ENCODE data around the gene SATL1. TPM values are rescaled to one million over a fixed set of nuclear protein-coding genes. Genes with fewer than 3 reads are reported as not detected.
A peak's percentile ranks its signal among the peaks of the same experiment; 100 is the strongest.
"Not testable (repeated sequence)": the region's sequence is repeated elsewhere in the genome, so short reads cannot be mapped to it uniquely, and the experiment has no call there.

The SATL1 gene
- 0.43 TPM for polyA plus RNA-seq (ENCODE audit: insufficient read length)

DNA sequence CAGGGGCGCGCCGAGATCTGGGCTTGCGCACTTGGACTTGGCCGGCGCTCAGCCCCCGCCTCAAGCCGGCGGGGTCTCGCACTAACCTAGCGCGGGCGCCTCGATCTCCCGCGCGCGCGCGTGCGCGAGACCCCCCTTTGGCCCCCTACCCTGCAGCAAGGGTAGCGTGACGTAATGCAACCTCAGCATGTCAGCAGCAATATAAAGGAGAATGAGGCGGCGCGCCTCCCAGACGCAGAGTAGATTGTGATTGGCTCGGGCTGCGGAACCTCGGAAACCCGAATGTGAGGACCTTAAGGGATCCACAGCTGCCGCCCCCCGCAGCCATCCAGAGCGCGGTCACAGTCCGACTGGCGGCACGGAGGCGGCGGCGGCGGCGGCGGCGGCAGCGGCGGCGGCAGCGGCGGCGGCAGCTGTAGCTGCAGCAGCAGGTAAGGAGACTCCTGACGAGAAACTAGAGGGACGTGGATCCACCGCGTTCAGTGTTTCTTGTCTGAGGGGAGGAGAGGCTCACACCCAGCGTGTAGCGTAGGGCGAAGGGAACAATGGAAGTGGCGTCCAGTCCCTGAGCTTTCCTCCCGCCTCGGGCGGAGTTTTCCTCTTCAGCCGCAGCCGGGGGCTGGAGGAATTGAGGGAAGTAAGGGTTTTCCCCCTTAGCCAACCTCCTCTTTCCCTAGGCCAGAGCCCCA, at the start of gene SATL1, which contains the start of gene ZNF711:
Gene SATL1, minus strand, starts transcription at position 19 of the 689 bp plus-strand sequence. CDS start 134,811 bp downstream, outside the sequence.
Gene ZNF711, plus strand, starts transcription at position 231 of the 689 bp plus-strand sequence. CDS start 3,582 bp downstream, outside the sequence.
- peak; percentile 86 for DNase-seq

DNA sequence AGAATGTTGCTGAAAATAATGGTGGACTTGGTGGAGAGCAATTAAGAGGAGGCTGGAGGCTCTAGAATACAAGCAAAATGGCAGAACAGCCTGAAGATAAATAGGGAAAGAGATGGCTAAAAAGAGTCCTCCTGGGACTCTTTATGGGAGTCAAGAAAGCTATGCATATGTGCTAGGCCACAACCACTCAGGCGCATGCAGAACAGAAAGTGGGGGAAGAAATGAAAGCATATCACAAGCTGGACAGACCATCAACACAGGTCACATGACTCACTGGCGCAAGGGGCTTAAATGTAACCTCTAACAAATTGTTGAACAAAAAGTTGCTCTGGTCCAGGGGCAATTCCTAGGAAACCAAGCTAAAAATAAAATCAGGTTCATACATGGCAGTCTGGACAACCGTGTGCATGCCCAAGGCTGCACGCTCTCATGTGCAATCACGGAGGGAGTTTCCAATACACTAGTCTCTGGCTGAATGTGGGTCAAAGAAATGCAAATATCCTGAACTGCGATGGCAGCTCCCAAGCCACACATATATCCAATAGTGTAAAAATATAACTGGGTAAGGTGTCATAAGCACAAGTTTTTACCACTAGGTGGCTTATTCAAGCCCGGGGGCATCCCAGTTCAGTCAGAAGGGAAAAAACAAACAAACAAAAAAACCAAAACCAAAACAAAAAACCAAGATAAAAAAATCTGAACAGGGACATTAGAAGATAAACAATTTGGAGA, 45.6 kb upstream of the SATL1 start:
- no peak for DNase-seq

GRCh38 chrX:85285286-85285685, 41.7 kb upstream of the SATL1 start:
- not testable (repeated sequence) for DNase-seq

DNA sequence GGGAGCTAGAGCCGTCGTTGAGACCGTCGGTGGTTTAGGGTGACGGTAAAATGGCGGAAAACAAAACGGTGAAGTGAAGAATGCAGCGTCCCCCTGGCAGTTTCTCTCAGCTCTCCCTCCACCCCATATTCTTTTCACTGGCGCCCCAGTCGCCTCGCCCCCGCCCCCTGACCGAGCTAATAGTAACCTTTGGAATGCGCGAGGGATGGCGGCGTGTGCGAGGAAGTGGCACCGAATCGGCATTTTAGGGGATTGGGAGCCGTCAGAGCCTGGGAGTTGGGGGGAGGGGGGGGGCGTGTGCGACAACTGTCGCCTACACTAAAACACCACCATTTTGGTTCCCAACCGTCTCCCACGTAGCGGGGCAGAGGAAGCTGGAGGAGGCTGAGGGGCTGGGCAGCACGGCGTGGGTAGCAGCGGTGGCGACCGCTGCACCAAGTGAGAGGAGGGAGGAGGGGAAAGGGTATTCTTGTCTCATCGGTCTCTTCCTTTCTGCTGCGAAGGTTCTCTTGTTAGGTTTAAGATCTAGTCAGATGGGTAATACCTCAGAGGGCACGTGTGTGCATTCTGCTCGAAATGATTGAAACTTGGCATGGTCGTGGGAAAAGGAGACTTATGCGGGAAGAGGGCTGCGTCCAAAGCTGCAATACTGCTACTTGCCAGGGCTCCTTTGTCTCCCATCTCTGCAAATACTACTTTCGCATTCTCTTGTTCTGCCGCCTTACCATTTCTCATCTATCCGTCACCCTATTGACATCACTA, 1.1 kb upstream of the SATL1 start:
- peak; percentile 41 for DNase-seq

GRCh38 chrX:85243155-85243554, 424 bp downstream of the SATL1 start:
- DNase-seq = no peak

DNA sequence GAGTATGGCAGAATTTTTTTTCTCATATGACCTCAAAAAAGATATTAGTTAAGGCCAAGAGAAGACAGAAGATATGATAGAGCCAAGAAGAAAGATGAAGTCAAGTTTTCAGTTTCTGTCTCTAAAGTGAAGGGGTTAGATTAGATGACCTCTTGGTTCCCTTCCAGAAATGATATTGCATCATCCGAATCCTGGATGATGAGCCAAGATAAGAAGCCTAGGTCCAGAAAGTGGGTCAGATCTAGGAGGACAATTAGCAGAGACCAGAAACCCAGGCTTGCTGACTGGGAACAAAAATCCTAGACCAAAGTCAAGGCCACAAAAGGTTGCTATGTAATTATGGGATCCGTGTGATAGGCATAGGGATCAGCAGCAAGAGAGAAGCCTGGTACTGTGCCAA, 20.2 kb downstream of the SATL1 start:
- DNase-seq = no peak

DNA sequence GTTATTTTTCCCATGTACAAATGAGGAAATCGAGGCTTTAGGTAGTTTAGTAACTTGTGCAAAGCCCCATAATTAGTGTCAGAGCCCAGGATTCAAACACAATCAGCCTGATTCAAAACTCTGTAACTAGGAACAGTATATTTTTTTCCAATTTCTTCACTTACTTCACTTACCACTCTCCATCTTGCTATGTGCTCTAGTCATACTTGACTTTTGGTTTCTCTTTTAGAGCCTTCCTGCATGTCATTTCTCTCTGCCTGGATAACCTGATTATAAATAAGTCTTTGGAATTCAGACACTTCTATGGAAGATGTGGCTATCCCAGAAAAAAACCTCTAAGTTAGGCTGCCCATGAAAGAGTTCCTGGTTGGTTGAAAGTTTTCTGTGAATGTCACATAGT, 22.2 kb downstream of the SATL1 start:
- DNase-seq = no peak

DNA sequence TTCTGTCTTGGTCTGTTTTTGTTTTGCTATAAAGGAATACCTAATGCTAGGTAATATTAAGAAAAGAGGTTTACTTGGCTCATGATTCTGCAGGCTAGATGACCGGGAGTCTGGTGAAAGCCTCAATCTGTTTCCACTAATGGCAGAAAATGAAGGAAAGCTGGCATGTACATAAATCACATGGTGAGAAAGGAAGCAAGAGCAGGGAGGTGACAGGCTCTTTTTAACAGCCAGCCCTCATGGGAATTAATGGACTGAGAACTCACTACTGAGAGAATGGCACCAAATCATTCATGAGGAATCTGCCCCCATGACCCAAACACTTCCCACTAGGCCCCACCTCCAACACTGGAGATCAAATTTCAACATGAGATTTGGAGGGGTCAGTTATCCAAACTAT, 27.6 kb downstream of the SATL1 start:
- no peak for DNase-seq

DNA sequence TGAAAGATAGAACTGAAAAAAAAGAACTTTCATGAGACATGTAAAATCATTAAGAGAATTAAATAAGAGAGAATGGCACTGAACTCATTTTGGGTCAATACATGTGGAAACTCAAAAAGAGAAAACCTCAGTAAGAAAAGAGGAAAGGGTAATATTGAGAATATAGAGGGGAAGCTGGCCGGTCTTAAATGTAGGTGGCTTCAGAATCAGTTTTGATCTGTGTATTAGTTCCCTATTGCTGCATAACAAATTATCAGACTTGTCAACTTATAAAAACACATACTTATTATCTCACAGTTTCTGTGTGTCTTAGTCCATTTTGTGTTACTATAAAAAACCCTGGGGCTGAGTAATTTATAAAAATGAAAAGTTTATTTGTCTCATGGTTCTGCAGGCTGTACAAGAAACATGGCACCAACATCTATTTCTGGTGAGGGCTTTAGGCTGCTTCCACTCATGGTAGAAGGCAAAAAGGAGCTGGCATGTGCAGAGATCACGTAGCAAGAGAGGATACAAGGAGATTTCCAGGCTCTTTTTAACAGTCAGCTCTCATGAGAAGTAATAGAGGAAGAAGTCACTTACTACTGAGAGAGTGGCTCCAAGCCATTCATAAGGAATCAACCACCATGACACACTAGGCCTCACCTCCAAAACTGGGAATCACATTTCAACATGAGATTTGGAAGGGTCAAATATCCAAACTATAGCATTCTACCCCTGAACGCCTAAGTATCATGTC, 29.6 kb downstream of the SATL1 start:
- no peak for DNase-seq

GRCh38 chrX:85203461-85203970, 40.1 kb downstream of the SATL1 start:
- no peak for DNase-seq

DNA sequence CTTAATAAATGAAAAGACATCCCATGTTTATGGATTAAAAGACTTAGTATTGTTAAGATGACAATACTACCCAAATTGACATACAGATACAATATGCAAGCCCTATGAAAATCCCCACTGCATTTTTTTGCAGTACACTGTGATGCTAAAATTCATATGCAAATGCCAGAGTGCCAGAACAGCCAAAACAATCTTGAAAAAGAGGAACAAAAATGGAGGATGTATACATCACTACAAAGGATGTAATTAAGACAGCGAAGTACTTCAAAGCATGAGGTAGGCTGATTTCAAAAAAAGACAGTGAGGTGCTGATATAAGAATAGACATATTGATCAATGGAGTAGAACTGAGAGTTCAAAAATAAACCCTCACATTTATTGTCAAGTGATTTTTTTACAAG, 47.3 kb downstream of the SATL1 start:
- no peak for DNase-seq

DNA sequence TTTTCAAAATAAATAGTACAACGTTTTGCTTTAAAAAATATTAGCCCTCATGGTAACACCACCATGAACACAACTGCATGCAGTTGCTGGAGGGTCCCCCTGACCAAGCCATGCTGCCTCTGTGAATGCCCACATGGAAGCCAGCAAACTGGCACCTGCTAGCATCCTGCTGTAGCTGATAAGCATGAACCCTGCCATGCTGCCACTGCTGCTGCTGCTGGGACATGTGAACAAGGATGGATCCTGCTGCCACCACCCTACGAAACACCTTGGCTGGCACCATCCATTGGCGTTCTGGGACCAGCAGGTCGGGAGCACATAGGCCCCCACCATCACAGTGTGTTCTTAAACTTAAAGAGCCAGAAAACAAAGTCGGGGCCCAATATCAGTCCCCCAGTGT, 83.9 kb downstream of the SATL1 start:
- DNase-seq = no peak

DNA sequence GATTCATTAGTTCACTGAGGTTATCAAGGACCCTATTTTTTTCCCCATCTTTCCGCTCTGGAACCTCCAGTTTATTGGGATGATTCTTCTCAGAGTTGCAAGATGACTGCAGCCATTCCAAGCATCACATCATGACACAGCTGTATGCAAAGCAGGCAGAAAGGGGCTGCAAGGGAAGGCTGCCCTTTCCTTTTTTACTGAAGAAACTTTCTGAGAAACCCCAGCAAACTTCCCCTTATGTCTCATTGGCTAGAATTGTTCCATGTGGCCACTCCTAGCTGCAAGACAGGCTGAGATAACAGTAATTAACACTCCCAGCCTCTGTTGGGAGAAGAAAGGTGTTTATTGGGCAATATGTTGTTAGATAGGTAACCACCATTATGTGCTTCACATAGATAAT, 102.6 kb downstream of the SATL1 start:
- no peak for DNase-seq

DNA sequence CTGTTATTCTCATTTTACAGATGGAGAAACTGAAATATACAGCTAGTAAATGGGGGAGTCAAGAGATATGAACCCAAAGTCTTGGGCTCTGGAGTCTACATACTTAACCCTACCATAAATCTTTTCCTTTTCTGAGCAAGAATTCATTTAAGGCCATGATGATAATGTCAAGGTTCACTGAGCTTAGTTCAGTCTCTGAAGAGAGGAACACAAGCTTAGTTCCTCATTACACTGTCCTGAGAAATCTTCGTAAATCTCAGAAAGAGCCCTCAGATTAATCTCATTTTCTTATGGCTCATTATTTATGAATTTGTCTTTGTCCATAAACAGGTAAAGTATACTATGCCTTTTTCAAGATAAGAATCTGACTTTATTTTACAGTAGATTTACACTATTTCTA, 104.2 kb downstream of the SATL1 start:
- no peak for DNase-seq

- no peak for DNase-seq
These were observed 107.2 kb downstream of the SATL1 start for GRCh38 chrX:85136409-85136808.

- no peak for DNase-seq
These were observed 128.3 kb downstream of the SATL1 start for GRCh38 chrX:85115252-85115651.

GRCh38 chrX:85114776-85115175, 128.8 kb downstream of the SATL1 start:
- DNase-seq = no peak

GRCh38 chrX:85114171-85114570, 129.4 kb downstream of the SATL1 start:
- no peak for DNase-seq

DNA sequence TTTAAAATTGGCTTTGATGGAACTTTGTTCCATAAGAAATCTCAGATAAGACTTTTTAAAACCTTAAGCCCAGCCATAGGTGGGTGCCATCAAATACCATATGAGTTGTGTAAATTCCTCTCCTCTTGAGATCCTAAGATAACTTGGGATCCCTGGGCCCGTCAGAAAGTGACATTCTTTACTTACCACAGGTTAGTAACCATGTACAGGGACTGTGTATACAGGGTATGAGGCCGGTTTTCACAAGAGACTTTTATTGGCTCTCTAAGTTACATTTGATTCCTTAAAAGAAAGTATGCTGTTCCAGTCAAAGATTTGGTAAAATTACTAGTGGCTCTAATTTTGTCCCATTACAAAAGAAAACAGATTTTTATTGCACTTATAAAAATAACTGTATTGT, 129.8 kb downstream of the SATL1 start:
- DNase-seq = no peak

DNA sequence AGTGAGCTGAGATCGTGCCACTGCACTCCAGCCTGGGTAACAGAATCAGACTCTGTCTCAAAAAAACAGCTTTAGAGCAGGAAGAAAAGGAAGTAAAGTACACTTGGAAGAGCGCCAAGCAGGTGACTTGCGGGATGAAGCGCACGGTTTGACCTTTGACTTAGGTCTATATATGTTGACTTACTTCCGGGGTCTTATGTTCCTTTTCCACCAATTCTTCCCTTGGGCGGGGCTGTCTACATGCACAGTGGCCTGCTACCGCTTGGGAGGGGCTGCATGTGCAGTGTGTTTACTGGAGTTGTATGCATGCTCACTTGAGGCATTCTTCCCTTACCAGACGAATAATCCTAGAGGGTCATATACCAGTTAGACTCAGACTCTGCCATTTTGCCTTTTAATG, 131.3 kb downstream of the SATL1 start:
- DNase-seq = no peak

DNA sequence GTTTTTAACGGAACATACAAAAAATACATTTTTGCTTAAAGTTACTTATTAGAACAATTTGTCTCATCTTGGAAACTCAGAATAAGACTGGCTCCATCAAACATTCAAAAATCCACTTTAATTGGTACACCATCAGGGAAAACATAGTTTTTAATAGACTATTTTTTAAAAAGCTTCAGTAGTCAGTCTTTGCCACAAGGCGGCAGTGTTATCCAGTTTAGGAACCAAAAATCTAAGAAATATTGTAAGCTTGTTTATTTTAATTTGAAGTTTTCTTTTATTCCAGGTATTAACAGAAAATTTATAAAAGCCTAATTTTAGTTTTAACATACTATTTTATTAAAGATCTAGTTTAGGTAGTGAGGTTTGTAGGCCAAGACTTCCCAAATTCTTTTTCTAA, 132.2 kb downstream of the SATL1 start:
- no peak for DNase-seq

GRCh38 chrX:85109235-85109634, 134.3 kb downstream of the SATL1 start:
- no peak for DNase-seq
